K562 (cell line): Measurements from ENCODE around the gene ZNF490. TPM values are rescaled to one million over a fixed set of nuclear protein-coding genes. Genes with fewer than 3 reads are reported as not detected.

Experiments used
- CREB3 ChIP-seq: fragments of 450-650 bp; conservative IDR thresholded peaks from 2 replicates; pipeline ENCODE4 v1.6.1; 2016; ENCODE audit warnings: missing genetic modification characterization, low read depth, mild to moderate bottlenecking, missing compliant biosample characterization, moderate library complexity
- L3MBTL2 ChIP-seq: fragments of 450-650 bp; IDR thresholded peaks from 2 replicates; pipeline ENCODE4 v1.6.1; 2016; ENCODE audit warnings: mild to moderate bottlenecking, moderate library complexity
- MYBL2 ChIP-seq, 2 experiments: fragments of 450-650 bp in 1 of 2; sonication (generic) in 1 of 2; formaldehyde crosslinking in 1 of 2; IDR thresholded peaks; 2 replicates each; pipeline versions ENCODE4 v1.6.1 to v1.8.1; 2017 to 2022; ENCODE audit warnings: borderline replicate concordance in 1 of 2, inconsistent platforms in 1 of 2, low read depth in 1 of 2, mild to moderate bottlenecking in 1 of 2, missing genetic modification reagents in 1 of 2, moderate library complexity in 1 of 2
- MYC ChIP-seq, 2 experiments: fragments of 250-450 bp in 1 of 2; sonication (Bioruptor Pico) in 1 of 2; IDR thresholded peaks; 2 replicates each; pipeline versions ENCODE4 v1.5.1 to v1.6.1; 2012 to 2021; ENCODE audit warnings: low read depth in 2 of 2, borderline replicate concordance in 1 of 2, improper control_type of control experiment in 1 of 2, low read length in 1 of 2, mild to moderate bottlenecking in 1 of 2, moderate library complexity in 1 of 2
- NFE2L1 ChIP-seq: fragments of 450-650 bp; IDR thresholded peaks from 2 replicates; pipeline ENCODE4 v1.6.1; 2016; ENCODE audit warnings: missing genetic modification characterization, low read depth, mild to moderate bottlenecking, missing compliant biosample characterization, moderate library complexity, borderline replicate concordance
- NR0B1 ChIP-seq: fragments of 450-650 bp; IDR thresholded peaks from one replicate; pipeline ENCODE4 v1.6.1; 2018; ENCODE audit warnings: mild to moderate bottlenecking, moderate library complexity; ENCODE audit not compliant: partially characterized antibody
- OTX1 ChIP-seq: fragments of 450-650 bp; formaldehyde crosslinking; IDR thresholded peaks from 2 replicates; pipeline ENCODE4 v1.4.0; 2022; ENCODE audit warnings: mild to moderate bottlenecking
- RBM25 ChIP-seq: fragments of 200-400 bp; formaldehyde crosslinking; IDR thresholded peaks from 2 replicates; pipeline ENCODE4 v1.6.1; 2018; ENCODE audit warnings: low read length, low read depth, moderate library complexity; ENCODE audit not compliant: severe bottlenecking
- RERE ChIP-seq: sonication (generic); formaldehyde crosslinking; IDR thresholded peaks from 2 replicates; pipeline ENCODE4 v1.8.0; 2023; ENCODE audit warnings: missing genetic modification reagents, mild to moderate bottlenecking, borderline replicate concordance
- SIN3A ChIP-seq, 2 experiments: fragments of 150-350 bp in 1 of 2; IDR thresholded peaks; 2 replicates each; pipeline ENCODE4 v1.6.1; 2011 to 2016; ENCODE audit warnings: borderline replicate concordance in 2 of 2, low read depth in 2 of 2, low read length in 2 of 2, mild to moderate bottlenecking in 2 of 2, moderate library complexity in 2 of 2; ENCODE audit not compliant: control insufficient read depth in 1 of 2
- SMAD1 ChIP-seq: fragments of 150-350 bp; IDR thresholded peaks from 2 replicates; pipeline ENCODE4 v1.6.1; 2014; ENCODE audit warnings: low read length, low read depth; ENCODE audit not compliant: partially characterized antibody
- ZBTB1 ChIP-seq: sonication (generic); formaldehyde crosslinking; IDR thresholded peaks from 2 replicates; pipeline ENCODE4 v1.8.1; 2023; ENCODE audit warnings: missing genetic modification reagents, low read depth, mild to moderate bottlenecking, borderline replicate concordance
- ZNF175 ChIP-seq: fragments of 200-800 bp; sonication (Bioruptor generic); IDR thresholded peaks from 2 replicates; pipeline ENCODE4 v1.6.1; 2016; ENCODE audit warnings: low read depth, mild to moderate bottlenecking, missing genetic modification characterization, missing compliant biosample characterization
- ZNF583 ChIP-seq: fragments of 250-450 bp; sonication (Bioruptor Pico); IDR thresholded peaks from 2 replicates; pipeline ENCODE4 v1.4.0; 2020
- polyA plus RNA-seq, 8 experiments: library from polyadenylated mRNA; depleted of rRNA in 4 of 8; stranded (reverse) in 5 of 8; unstranded in 3 of 8; fragments of >200 nt; fragmentation: Nextera tagmentation in 2 of 8; fragmentation: Illumina TruSeq in 1 of 8; extraction: Ambion mirVana in 2 of 8; extraction: Trizol in 1 of 8; gene quantifications; 2 replicates each; pipeline versions ENCODE4 v1.2.1 to v1.2.3, GENCODE V29; 2011 to 2014; ENCODE audit warnings: inconsistent platforms in 1 of 8, missing spikeins in 1 of 8
- total RNA-seq, 7 experiments: library from RNA; depleted of rRNA in 6 of 7; stranded (reverse); fragments of >200 nt in 6 of 7; fragmentation: Illumina TruSeq in 2 of 7; extraction: Trizol in 2 of 7; gene quantifications; 2 replicates each; pipeline versions ENCODE4 v1.2.1 to v1.2.3, GENCODE V29; 2011 to 2021; ENCODE audit warnings: low replicate concordance in 1 of 7

The ZNF490 gene
- total and polyA plus RNA-seq, 9 of the 15 experiments (the other 6 are each of a cell fraction or from before 2014, with no cell fraction given): 0.90 to 8.3 (median 4.4) TPM

DNA sequence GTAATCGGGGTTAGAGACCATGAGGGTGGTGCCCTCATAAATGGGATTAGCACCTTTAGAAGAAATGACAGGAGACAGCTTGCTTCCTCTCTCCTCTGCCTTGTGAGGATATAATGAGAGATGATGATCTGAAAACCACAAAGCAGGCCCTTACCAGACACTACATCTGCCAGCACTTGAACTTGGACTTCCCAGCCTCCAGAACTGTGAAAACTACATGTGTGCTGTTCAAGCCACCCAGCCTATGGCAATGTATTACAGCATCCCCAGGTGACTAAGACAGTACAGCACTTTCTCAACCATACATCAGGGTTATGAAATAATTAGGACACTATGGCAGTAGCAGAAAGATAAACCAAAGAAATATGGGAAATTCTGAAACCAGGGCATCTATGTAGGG is 66.8 kb downstream of the ZNF490 start (continued):
- TF ChIP-seq NR0B1 (no peak), RBM25 (no peak), NFE2L1 (tag) (no peak), ZNF175 (no peak), ZNF583 (no peak), SIN3A (IDR thresholded peaks at IDR 0.05; ENCODE audit: borderline replicate concordance in 2 of 2, control insufficient read depth in 1 of 2, low read depth in 2 of 2, low read length in 2 of 2) (no peak), CREB3 (tag) (no peak), MYBL2 (IDR thresholded peaks at IDR 0.05; ENCODE audit: low read depth) (no peak), MYBL2 (CRISPR knock-in tag; IDR thresholded peaks at IDR 0.05; ENCODE audit: borderline replicate concordance) (no peak), SMAD1 (no peak), ZBTB1 (no peak), L3MBTL2 (no peak), MYC (IDR thresholded peaks at IDR 0.05; ENCODE audit: low read depth, low read length) (no peak), MYC (CRISPR knock-in tag; IDR thresholded peaks at IDR 0.05; ENCODE audit: borderline replicate concordance, low read depth) (no peak), RERE (CRISPR knock-in tag) (no peak), OTX1 (CRISPR knock-in tag) (no peak)
